ENCODE results near the gene NR1H2.

- TF ChIP-seq POLR2A (IDR thresholded peaks at IDR 0.05) (no peak), CTCF (IDR thresholded peaks at IDR 0.05) (no peak)
Measured at GRCh38 chr19:50427318-50427925, 51.2 kb downstream of the NR1H2 start.

All from uterus (tissue), 2 donors.